ENCODE measurements around the gene BSND. TPM values are rescaled to one million over a fixed set of nuclear protein-coding genes. Genes with fewer than 3 reads are reported as not detected.

Gene BSND
- polyA plus RNA-seq, 1 of the 3 experiments (the other 2 are of a cell fraction), result not detected

- peaks cover 36% of the 10 kb centered on the region for H3K27me3 ChIP-seq (ENCODE audit: insufficient read depth)
- no peak overlapping the region for H2AFZ ChIP-seq (ENCODE audit: low read depth)
- WGBS (ENCODE audit: low lambda C conversion rate), result 60% methylated on average over 3 of the region's 9 CpGs
- no peak for TF ChIP-seq JUND (IDR thresholded peaks at IDR 0.05)
- TF ChIP-seq EZH2phosphoT487 (IDR thresholded peaks at IDR 0.05; ENCODE audit: borderline replicate concordance, low read depth), result no peak
- no peak for TF ChIP-seq MXI1 (IDR thresholded peaks at IDR 0.05; ENCODE audit: low read depth, low read length)
- no peak for TF ChIP-seq ZBTB33 (IDR thresholded peaks at IDR 0.05; ENCODE audit: borderline replicate concordance, low read depth)
- TF ChIP-seq FOXJ3 (CRISPR knock-in tag; IDR thresholded peaks at IDR 0.05), result no peak
- TF ChIP-seq SIN3A (IDR thresholded peaks at IDR 0.05; ENCODE audit: borderline replicate concordance, low read depth, low read length), result no peak
- TF ChIP-seq CTCF (IDR thresholded peaks at IDR 0.05), result no peak
- no peak for TF ChIP-seq NFIC (IDR thresholded peaks at IDR 0.05; ENCODE audit: borderline replicate concordance)
- TF ChIP-seq USF1 (IDR thresholded peaks at IDR 0.05; ENCODE audit: borderline replicate concordance, low read depth), result no peak
- no peak for TF ChIP-seq RFX5 (IDR thresholded peaks at IDR 0.05; ENCODE audit: low read length)
- TF ChIP-seq POLR2AphosphoS5 (IDR thresholded peaks at IDR 0.05; ENCODE audit: low read depth, low read length), result no peak
- no peak for TF ChIP-seq CHD2 (IDR thresholded peaks at IDR 0.05; ENCODE audit: low read length, partially characterized antibody)
- TF ChIP-seq IRF3 (IDR thresholded peaks at IDR 0.05; ENCODE audit: low read depth, low read length), result no peak
- H3K9me2 ChIP-seq, result no peaks in the 10 kb centered on the region
- DNase-seq, result no peak
- H3K9ac ChIP-seq, result no peak overlapping the region
- H3K4me3 ChIP-seq (ENCODE audit: low read depth in 2 of 2, low read length in 1 of 2), result no peak overlapping the region
- H3K36me3 ChIP-seq (replicated peaks in 1 of 2; ENCODE audit: control insufficient read depth in 1 of 2, insufficient read depth in 2 of 2, low read length in 1 of 2), result no peaks in the 10 kb centered on the region
- H3K4me2 ChIP-seq, result no peak overlapping the region
- POLR2A ChIA-PET, result no interaction called here
- H3K79me2 ChIP-seq (ENCODE audit: insufficient read depth), result no peaks in the 10 kb centered on the region
- no peaks in the 10 kb centered on the region for H4K20me1 ChIP-seq (ENCODE audit: insufficient read depth)
- H3K4me1 ChIP-seq (ENCODE audit: control insufficient read depth in 1 of 2, insufficient read depth in 2 of 2, low read depth in 1 of 2, low read length in 1 of 2), result peaks cover 0 to 16% of the 10 kb centered on the region in 2 experiments; a peak in 1 of 4 replicates
- H3K9me3 ChIP-seq, result no peaks in the 10 kb centered on the region
- no peak overlapping the region for H3K27ac ChIP-seq (ENCODE audit: low read depth in 2 of 2, low read length in 1 of 2)
- H3F3A ChIP-seq (replicated peaks; ENCODE audit: insufficient read depth), result no peaks in the 10 kb centered on the region
- CTCF ChIA-PET, result interaction anchor here (3.1 kb wide), 1 partner anchor 22 kb away, joined by 9 read pairs; no protein-coding TSS in a partner anchor
Observed at GRCh38 chr1:55043726-55044125, 45.0 kb downstream of the BSND start.
